PC-3 (cell line): ENCODE measurements around the gene CA10. TPM values are rescaled to one million over a fixed set of nuclear protein-coding genes. Genes with fewer than 3 reads are reported as not detected.

Experiments
- ATAC-seq: fragments of 200-7000 bp; cut with Tn5 transposase; 2 replicates; pipeline ENCODE4 v1.9.1; 2020; ENCODE audit warnings: mild to moderate bottlenecking, moderate library complexity
- BruUV-seq: library from RNA; stranded (reverse); fragments of 400-500 nt; replicated peaks from 2 replicates; lab custom pipeline; 2021; lab: Mats Ljungman, UMichigan
- CTCF ChIA-PET: fragments of 300-600 bp; sonication (Branson Sonifier 250); formaldehyde crosslinking; loops from one replicate; lab custom pipeline; 2022; ENCODE audit warnings: antibody characterized with exemption; lab: Charles Lee
- POLR2A ChIA-PET: fragments of 300-600 bp; sonication (Branson Sonifier 250); formaldehyde crosslinking; loops from one replicate; lab custom pipeline; 2022; ENCODE audit warnings: antibody characterized with exemption; ENCODE audit not compliant: unreplicated experiment; lab: Charles Lee
- DNase-seq: peaks from one replicate; pipeline ENCODE4 v3.0.0-alpha.2; 2015
- H2AFZ ChIP-seq: fragments of 300-600 bp; sonication (generic); 2 replicates; pipeline ENCODE4 v1.6.0; 2016; ENCODE audit warnings: antibody characterized with exemption, low read length
- H3F3A ChIP-seq: fragments of 300-600 bp; sonication (generic); one replicate; pipeline ENCODE4 v1.6.0; 2017; ENCODE audit warnings: antibody characterized with exemption, low read length, control low read depth, mild to moderate bottlenecking; ENCODE audit not compliant: unreplicated experiment
- H3K27ac ChIP-seq: fragments of 300-600 bp; sonication (generic); 2 replicates; pipeline ENCODE4 v1.5.1; 2016; ENCODE audit warnings: mild to moderate bottlenecking, low read length
- H3K27me3 ChIP-seq: fragments of 300-600 bp; sonication (generic); 2 replicates; pipeline ENCODE4 v1.6.1; 2016; ENCODE audit warnings: low read length, mixed read lengths
- H3K36me3 ChIP-seq: fragments of 300-600 bp; sonication (generic); 2 replicates; pipeline ENCODE4 v1.6.1; 2016; ENCODE audit warnings: low read depth, mixed run types, low read length, mixed read lengths
- H3K4me1 ChIP-seq: fragments of 300-600 bp; sonication (generic); 2 replicates; pipeline ENCODE4 v1.5.1; 2016; ENCODE audit warnings: low read length; ENCODE audit not compliant: insufficient read depth
- H3K4me2 ChIP-seq: fragments of 300-600 bp; sonication (generic); 2 replicates; pipeline ENCODE4 v1.6.0; 2016; ENCODE audit warnings: low read length
- H3K4me3 ChIP-seq: fragments of 300-600 bp; sonication (generic); 2 replicates; pipeline ENCODE4 v1.5.1; 2016; ENCODE audit warnings: mild to moderate bottlenecking, low read length, mixed read lengths
- H3K79me2 ChIP-seq: fragments of 300-600 bp; sonication (generic); 2 replicates; pipeline ENCODE4 v1.6.1; 2017; ENCODE audit warnings: low read length, mixed read lengths
- H3K9ac ChIP-seq: fragments of 300-600 bp; sonication (generic); 2 replicates; pipeline ENCODE4 v1.6.0; 2016; ENCODE audit warnings: mild to moderate bottlenecking, low read length
- H3K9me2 ChIP-seq: fragments of 300-600 bp; sonication (generic); replicated peaks from 2 replicates; pipeline ENCODE4 v1.6.1; 2016; ENCODE audit warnings: mixed run types, low read length, mixed read lengths
- H3K9me3 ChIP-seq: fragments of 300-600 bp; sonication (generic); 2 replicates; pipeline ENCODE4 v1.6.1; 2016; ENCODE audit warnings: low read length, mixed read lengths
- H4K20me1 ChIP-seq: fragments of 300-600 bp; sonication (generic); 2 replicates; pipeline ENCODE4 v1.6.1; 2016; ENCODE audit warnings: low read length, mixed read lengths
- EZH2 ChIP-seq: fragments of 300-600 bp; sonication (generic); IDR thresholded peaks from one replicate; pipeline ENCODE4 v1.6.1; 2017; ENCODE audit warnings: antibody characterized with exemption, mild to moderate bottlenecking, low read length; ENCODE audit not compliant: unreplicated experiment
- EZH2phosphoT487 ChIP-seq: fragments of 300-600 bp; sonication (generic); IDR thresholded peaks from 2 replicates; pipeline ENCODE4 v1.6.1; 2018; ENCODE audit warnings: mild to moderate bottlenecking, antibody characterized with exemption, low read length, borderline replicate concordance
- intact Hi-C: fragments of 100-400 bp; cut with micrococcal nuclease; formaldehyde crosslinking; loops from 2 replicates; pipeline ENCODE4 v1.9.0; 2023
- total RNA-seq: library from RNA; depleted of rRNA; stranded (reverse); fragments of >200 nt; gene quantifications from 2 replicates; pipeline ENCODE4 v1.2.3, GENCODE V29; 2014
- TF ChIP-seq, protein P1 (sequence below): fragments of 300-600 bp; sonication (generic); conservative IDR thresholded peaks from 2 replicates; pipeline ENCODE4 v1.5.1; 2017; ENCODE audit warnings: antibody characterized with exemption, low read depth, mild to moderate bottlenecking, low read length

The CA10 gene
- total RNA-seq, 1 experiment from 2014 or later: not detected

DNA sequence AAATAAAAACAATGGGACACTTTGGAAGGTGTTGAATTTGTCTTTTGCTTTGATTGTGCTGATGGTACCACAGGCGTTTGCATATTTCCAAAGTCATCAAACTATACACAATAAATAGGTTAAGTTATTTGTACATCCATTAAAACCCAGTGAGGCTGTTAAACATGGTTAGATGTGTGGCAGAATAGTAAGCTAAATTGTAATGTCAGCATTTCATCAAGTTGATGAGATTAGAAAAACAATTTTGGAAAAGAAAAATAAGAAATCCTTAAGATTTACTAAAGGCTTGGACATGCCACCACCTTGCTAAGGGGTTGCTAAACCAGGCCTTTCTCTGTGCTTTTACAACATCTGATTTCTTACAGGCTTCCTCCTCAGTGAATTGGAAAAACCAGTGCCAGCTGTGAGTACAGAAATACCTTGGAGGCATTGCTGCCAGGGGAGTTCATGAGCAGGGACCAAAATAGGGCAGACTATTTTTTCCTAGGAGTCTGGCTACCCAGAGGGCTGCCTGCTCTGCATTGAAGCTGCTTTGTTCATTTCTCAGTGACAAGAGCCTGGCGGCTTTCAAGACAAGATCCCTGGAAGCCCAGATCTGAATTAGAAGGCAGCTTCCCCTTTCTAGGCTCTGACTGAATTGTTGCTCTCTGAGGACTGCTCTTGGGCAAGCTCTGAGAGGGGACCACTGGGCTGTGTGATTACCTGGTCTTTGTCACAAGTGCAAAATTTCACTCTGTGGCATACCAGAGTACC is 43.4 kb upstream of the CA10 start:
- BruUV-seq: no TSS peak
- POLR2A ChIA-PET: no interaction called here
- no peak for ATAC-seq

DNA sequence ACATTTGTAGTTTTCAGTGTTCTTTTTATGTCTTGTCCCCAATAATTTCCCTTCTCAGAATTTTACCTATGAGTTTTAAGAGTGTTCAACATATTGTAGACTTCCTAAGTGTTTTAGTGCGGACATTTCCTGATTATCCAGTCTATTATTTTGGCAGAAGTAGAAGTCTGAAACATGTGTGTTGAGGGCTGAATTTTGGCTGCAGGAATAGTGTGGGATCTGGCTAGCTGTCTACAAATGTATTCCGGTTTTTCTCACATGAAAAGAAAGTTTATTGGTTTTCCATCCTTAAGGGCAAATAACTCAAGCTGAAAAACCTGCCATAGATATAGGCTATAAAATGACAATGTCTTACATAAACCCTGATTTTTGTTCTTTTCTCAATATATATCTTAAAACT is 33.0 kb upstream of the CA10 start:
- no peak overlapping the region for H3K4me3 ChIP-seq
- no peak overlapping the region for H3K4me2 ChIP-seq
- no peaks in the 10 kb centered on the region for H3F3A ChIP-seq
- H3K9me3 ChIP-seq: 0 out of 2 replicates have a peak, but pooled peaks cover 4% of the 10 kb centered on the region
- H3K9me2 ChIP-seq: no peaks in the 10 kb centered on the region
- no peaks in the 10 kb centered on the region for H3K79me2 ChIP-seq
- no peaks in the 10 kb centered on the region for H3K4me1 ChIP-seq
- no peak for TF ChIP-seq EZH2phosphoT487
- TF ChIP-seq EZH2: no peak
- TF ChIP-seq, protein P1, sequence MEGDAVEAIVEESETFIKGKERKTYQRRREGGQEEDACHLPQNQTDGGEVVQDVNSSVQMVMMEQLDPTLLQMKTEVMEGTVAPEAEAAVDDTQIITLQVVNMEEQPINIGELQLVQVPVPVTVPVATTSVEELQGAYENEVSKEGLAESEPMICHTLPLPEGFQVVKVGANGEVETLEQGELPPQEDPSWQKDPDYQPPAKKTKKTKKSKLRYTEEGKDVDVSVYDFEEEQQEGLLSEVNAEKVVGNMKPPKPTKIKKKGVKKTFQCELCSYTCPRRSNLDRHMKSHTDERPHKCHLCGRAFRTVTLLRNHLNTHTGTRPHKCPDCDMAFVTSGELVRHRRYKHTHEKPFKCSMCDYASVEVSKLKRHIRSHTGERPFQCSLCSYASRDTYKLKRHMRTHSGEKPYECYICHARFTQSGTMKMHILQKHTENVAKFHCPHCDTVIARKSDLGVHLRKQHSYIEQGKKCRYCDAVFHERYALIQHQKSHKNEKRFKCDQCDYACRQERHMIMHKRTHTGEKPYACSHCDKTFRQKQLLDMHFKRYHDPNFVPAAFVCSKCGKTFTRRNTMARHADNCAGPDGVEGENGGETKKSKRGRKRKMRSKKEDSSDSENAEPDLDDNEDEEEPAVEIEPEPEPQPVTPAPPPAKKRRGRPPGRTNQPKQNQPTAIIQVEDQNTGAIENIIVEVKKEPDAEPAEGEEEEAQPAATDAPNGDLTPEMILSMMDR: no peak
- DNase-seq (no peak), ATAC-seq (no peak)
- H3K36me3 ChIP-seq: no peaks in the 10 kb centered on the region
- BruUV-seq: no TSS peak
- CTCF ChIA-PET: no interaction called here
- no peak overlapping the region for H3K27ac ChIP-seq
- POLR2A ChIA-PET: no interaction called here
- no peaks in the 10 kb centered on the region for H4K20me1 ChIP-seq
- H3K9ac ChIP-seq: no peak overlapping the region
- no peaks in the 10 kb centered on the region for H3K27me3 ChIP-seq
- intact Hi-C loops: no loop called here
- no peak overlapping the region for H2AFZ ChIP-seq

More for the DNA sequence above, 43.4 kb upstream of the CA10 start:
- Histone ChIP-seq H3K9me2 (no peaks in the 10 kb centered on the region), H3K4me1 (no peaks in the 10 kb centered on the region), H3K4me3 (no peak overlapping the region), H2AFZ (no peak overlapping the region), H3K9ac (no peak overlapping the region), H3F3A (no peaks in the 10 kb centered on the region), H3K4me2 (no peak overlapping the region), H3K27me3 (no peaks in the 10 kb centered on the region), H3K27ac (no peak overlapping the region), H3K9me3 (no peaks in the 10 kb centered on the region), H4K20me1 (no peaks in the 10 kb centered on the region), H3K36me3 (no peaks in the 10 kb centered on the region), H3K79me2 (no peaks in the 10 kb centered on the region)
- intact Hi-C loops: no loop called here
- no peak for TF ChIP-seq EZH2phosphoT487
- TF ChIP-seq, protein P1: no peak
- no peak for TF ChIP-seq EZH2
- CTCF ChIA-PET: no interaction called here
- no peak for DNase-seq

DNA sequence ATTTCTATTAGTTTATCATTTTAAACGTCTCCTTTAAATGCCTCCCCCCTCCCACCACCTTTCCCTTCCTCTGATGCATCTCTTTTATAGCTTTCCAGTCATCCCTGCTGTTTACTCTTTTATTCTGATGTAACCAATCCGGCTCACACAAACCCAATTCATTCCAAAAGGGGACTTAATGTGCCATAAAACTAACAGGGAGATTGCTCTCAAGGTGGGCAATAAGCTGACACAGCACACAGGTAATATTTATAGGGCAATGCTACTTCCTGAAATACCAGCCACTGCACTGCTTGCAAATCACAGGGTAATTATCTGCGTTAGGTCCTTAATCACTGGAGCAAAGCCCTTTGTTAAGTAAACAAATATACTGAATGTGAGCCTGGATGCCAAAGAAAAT is 23.3 kb upstream of the CA10 start:
- peaks cover 6% of the 10 kb centered on the region; the same call in 1 of the 2 replicates for H3K4me1 ChIP-seq
- H3K9me3 ChIP-seq: 0 out of 2 replicates have a peak, but pooled peaks cover 5% of the 10 kb centered on the region
- BruUV-seq: no TSS peak
- H4K20me1 ChIP-seq: no peaks in the 10 kb centered on the region
- no peaks in the 10 kb centered on the region for H3F3A ChIP-seq
- no peak for TF ChIP-seq EZH2phosphoT487
- TF ChIP-seq, protein P1: no peak
- TF ChIP-seq EZH2: no peak
- H3K36me3 ChIP-seq: no peaks in the 10 kb centered on the region
- H3K4me2 ChIP-seq: 0 out of 2 replicates have a peak overlapping the region, but pooled peaks have one; percentile 24
- H3K9me2 ChIP-seq: no peaks in the 10 kb centered on the region
- no peak overlapping the region for H3K27ac ChIP-seq
- no peaks in the 10 kb centered on the region; the same call in 1 of the 2 replicates for H3K27me3 ChIP-seq
- intact Hi-C loops: no loop called here
- ChIA-PET CTCF (no interaction called here), POLR2A (no interaction called here)
- no peak overlapping the region for H3K4me3 ChIP-seq
- H2AFZ ChIP-seq: no peak overlapping the region
- no peaks in the 10 kb centered on the region for H3K79me2 ChIP-seq
- no peak for ATAC-seq
- no peak overlapping the region for H3K9ac ChIP-seq
- DNase-seq: peak; percentile 62
